NB4 (cell line): ENCODE data around the gene TRMT61B.

Experiments used
- POLR2A ChIP-seq: IDR thresholded peaks from 2 replicates; pipeline ENCODE4 v1.6.1; 2011; ENCODE audit warnings: mild to moderate bottlenecking; ENCODE audit not compliant: insufficient read length; ENCODE audit errors: extremely low read depth
- TF ChIP-seq, protein P1 (sequence below): IDR thresholded peaks from one replicate; pipeline ENCODE4 v1.5.1; 2012; ENCODE audit warnings: low read depth, low read length
- TF ChIP-seq, protein P2 (sequence below): IDR thresholded peaks from 2 replicates; pipeline ENCODE4 v1.6.1; 2011; ENCODE audit warnings: low read depth, low read length

DNA sequence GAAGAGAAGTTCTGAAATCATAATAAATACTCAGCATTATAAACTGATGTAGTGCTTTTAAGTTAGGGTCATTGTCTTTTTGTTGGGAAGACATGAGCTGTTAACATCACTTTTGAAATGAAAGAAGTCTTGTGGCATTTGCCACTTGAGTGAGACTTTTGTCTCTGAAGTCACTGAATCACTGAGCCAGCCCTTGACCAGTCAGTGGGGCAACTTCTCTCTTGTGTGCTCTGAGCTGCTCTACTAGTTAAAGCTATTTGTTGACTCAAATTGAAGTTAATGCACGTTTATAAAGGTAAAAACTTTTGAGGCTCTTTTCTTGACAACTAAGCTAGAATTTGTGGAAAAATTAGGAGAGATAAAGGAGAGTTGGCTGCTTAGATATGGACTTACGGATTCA, 31.1 kb upstream of the TRMT61B start:
- TF ChIP-seq, protein P1, sequence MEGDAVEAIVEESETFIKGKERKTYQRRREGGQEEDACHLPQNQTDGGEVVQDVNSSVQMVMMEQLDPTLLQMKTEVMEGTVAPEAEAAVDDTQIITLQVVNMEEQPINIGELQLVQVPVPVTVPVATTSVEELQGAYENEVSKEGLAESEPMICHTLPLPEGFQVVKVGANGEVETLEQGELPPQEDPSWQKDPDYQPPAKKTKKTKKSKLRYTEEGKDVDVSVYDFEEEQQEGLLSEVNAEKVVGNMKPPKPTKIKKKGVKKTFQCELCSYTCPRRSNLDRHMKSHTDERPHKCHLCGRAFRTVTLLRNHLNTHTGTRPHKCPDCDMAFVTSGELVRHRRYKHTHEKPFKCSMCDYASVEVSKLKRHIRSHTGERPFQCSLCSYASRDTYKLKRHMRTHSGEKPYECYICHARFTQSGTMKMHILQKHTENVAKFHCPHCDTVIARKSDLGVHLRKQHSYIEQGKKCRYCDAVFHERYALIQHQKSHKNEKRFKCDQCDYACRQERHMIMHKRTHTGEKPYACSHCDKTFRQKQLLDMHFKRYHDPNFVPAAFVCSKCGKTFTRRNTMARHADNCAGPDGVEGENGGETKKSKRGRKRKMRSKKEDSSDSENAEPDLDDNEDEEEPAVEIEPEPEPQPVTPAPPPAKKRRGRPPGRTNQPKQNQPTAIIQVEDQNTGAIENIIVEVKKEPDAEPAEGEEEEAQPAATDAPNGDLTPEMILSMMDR = no peak
- no peak for TF ChIP-seq POLR2A
- TF ChIP-seq, protein P2, sequence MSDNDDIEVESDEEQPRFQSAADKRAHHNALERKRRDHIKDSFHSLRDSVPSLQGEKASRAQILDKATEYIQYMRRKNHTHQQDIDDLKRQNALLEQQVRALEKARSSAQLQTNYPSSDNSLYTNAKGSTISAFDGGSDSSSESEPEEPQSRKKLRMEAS = no peak
